Stimulated activated CD4-positive, alpha-beta T cell treated with anti-CD3 and anti-CD28 coated beads, TNF-alpha, amount 100 ng/mL, for 1 hour (primary cell): Measurements from ENCODE around the gene LYPD5.
A peak's percentile ranks its signal among the peaks of the same experiment; 100 is the strongest.
"Not testable (repeated sequence)": the region's sequence is repeated elsewhere in the genome, so short reads cannot be mapped to it uniquely, and the experiment has no call there.

Experiments used
- DNase-seq, 3 donors: peaks; one replicate each; pipeline ENCODE4 v3.0.0-alpha.2; 2020; ENCODE audit warnings: low read depth in 3 of 3, low spot score in 1 of 3

LYPD5 gene

DNA sequence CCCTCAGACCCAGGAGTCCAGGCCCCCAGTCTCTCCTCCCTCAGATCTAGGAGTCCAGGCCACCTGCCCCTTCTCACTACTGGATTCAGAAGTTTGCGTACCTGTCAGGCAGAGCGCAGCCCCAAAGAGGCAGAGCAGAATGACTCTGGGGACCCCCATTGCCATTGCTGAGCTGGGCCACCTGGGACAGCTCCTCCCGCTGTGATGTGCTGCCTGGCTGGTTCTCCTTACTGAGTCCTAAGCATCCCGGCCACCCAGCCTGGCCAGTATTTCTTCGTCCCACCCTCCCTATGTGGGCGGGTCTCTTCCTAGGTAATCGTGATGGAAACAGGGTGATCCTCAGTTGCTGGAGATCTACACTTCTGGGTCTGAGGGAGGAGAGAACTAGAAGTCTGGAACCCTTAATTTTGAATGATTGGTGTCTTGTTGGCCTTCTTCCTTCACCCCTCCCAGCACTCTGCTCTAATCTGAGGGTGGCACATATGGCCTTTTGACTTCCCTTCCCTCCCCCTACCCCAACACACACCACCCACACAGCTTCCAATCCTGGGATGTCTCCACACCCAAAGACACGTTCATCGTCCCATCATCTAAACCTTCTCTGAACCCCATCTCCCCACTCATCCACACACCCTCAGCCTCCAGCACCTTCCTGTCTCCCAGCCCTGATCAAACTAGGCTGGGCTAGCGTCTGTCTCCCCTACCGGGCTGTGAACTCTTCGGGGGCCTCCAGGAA lies at the start of gene LYPD5:
Gene LYPD5 (minus strand): TSS at position 232 of the 736 bp plus-strand sequence. CDS start 67 bp downstream, at position 165.
- no peak for DNase-seq

- DNase-seq = no peak
These were observed 46.6 kb upstream of the LYPD5 start for GRCh38 chr19:43848821-43849220.

GRCh38 chr19:43847884-43848283 lies 45.6 kb upstream of the LYPD5 start:
- DNase-seq = no peak

DNA sequence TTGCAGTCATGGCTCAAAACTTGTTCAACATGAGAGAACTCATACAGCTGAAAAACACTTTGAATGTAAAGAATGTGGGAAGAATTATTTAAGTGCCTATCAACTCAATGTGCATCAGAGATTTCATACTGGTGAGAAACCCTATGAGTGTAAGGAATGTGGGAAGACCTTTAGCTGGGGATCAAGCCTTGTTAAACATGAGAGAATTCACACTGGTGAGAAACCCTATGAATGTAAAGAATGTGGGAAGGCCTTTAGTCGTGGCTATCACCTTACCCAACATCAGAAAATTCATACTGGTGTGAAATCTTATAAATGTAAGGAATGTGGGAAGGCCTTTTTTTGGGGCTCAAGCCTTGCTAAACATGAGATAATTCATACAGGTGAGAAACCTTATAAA lies 45.0 kb upstream of the LYPD5 start:
- no peak for DNase-seq

GRCh38 chr19:43842007-43842406 lies 39.8 kb upstream of the LYPD5 start:
- no peak for DNase-seq

GRCh38 chr19:43839139-43839538 lies 36.9 kb upstream of the LYPD5 start:
- no peak for DNase-seq

GRCh38 chr19:43826787-43827754 lies 24.8 kb upstream of the LYPD5 start, which contains the start of gene ZNF283:
ZNF283 (plus strand) TSS chr19:43827321; CDS start chr19:43833505, 6,184 bp downstream.
- DNase-seq = peak; percentile 45 to 71 (median 62)

DNA sequence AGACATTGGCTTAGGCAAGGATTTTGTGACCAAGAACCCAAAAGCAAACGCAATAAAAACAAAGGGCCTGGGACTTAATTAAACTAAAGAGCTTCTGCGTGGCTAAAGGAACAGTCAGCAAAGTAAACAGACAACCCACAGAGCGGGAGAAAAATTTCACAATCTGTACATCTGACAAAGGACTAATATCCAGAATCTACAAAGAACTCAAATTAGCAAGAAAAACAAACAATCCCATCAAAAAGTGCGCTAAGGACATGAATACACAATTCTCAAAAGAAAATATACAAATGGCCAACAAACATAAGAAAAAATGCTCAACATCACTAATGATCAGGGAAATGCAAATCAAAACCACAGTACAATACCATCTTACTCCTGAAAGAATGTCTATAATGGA lies 22.3 kb upstream of the LYPD5 start:
- DNase-seq = not testable (repeated sequence)

DNA sequence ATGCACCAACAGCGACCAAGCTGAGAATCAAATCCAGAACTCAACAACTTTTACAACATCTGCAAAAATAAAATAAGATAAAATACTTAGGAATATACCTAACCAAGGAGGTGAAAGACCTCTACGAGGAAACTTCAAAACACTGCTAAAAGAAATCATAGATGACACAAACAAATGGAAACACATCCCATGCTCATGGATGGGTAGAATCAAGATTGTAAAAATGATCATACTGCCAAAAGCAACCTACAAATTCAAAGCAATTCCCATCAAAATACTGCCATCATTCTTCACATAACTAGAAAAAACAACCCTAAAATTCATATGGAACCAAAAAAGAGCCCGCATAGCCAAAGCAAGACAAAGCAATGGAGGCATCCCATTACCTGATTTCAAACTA lies 21.6 kb upstream of the LYPD5 start:
- not testable (repeated sequence) for DNase-seq

GRCh38 chr19:43820884-43821215 lies 18.6 kb upstream of the LYPD5 start:
- no peak for DNase-seq

- DNase-seq = peak in 1 of 3 donors; percentile 7
These were observed 18.0 kb upstream of the LYPD5 start for GRCh38 chr19:43820098-43820883.

GRCh38 chr19:43818500-43818899 lies 16.3 kb upstream of the LYPD5 start:
- no peak for DNase-seq

- DNase-seq = not testable (repeated sequence)
These were observed 15.2 kb upstream of the LYPD5 start for GRCh38 chr19:43817454-43817853.

DNA sequence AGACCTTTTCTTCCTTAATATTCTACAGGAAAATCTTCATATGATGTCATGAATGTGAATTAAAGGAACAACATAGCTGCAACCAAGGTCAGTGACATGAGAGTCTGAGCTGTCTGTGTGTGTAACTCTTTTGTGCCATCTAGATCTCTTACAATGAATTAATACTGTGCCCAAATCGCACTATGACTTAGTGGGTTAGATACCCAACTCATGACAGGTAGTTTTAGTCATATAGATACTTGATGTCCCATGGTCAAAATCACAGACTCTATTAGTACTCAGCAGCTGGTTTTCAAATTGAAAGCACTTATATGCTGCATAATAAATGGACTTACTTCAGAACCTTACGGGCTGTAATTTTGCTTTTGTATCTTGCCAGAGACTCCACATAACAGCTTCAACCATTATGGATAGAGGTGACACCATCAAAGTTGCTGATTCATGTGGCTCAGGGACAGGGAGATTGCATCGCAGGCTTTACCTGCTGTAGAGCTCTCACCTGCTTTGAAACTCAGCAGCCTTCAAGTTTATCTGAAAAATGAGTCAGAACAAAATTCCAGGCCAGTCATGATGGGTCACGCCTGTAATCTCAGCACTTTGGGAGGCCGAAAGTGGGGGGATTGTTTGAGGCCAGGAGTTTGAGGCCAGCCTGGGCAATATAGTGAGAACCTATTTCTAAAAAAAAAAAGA lies 12.6 kb upstream of the LYPD5 start:
- no peak for DNase-seq

DNA sequence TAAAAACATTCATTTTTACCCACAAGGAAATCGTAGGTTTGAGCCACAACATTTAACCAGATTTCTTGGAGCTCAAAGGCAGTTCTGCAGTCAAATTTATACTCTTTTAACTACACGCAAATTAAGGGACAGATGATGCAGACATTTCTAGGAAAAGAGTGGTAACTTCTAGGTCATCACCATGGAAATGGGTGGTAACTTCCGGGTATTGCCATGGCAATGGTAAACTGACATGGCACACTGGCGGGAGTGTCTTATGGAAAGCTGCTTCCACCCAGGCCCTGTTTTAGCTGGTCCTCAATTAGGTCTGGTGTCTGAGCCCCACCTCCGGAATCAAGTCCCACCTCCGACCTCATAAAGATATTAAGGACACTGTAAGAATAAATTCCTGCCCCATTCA lies 10.4 kb upstream of the LYPD5 start:
- no peak for DNase-seq

GRCh38 chr19:43812259-43812658 lies 10.0 kb upstream of the LYPD5 start:
- DNase-seq = no peak

GRCh38 chr19:43811837-43812236 lies 9.6 kb upstream of the LYPD5 start:
- no peak for DNase-seq

DNA sequence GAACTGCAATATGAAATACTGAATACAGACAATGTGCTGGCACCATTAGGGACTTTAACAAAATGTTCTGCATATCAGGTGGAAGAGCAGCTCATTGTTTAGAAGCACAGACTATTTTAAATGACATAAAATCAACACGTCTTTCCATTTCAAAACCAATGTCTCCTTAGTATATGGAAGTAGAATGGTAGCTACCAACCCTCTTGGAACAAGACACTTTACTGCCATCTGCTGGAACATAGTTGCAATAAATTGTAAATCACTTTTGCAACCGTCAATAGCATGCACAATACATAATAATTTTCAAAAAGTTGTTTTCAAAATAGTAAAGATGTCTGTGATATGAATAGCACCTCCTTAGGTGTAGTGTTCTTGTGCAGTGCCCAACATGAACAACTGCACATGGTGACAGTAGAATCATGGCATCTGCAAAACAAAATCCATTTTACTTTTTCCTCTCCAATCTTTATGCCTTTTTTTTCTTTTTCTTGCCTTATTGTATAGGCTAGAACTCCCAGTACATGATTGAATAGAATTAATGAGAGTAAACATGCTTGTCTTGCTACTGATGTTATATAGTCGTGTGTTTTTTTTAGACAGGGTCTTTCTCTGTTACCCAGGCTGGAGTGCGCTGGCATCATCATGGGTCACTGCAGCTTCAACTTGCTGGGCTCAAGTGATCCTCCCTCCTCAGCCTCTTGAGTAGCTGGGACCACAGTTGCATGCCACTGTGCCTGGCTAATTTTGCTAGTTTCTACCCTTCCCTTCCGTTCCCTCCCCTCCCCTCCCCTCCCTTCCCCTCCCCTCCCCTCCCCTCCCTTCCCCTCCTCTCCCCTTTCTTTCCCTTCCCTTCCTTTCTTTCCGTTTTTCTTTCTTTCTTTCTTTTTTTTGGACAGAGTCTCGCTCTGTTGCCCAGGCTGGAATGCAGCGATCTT lies 7.8 kb upstream of the LYPD5 start:
- DNase-seq = no peak

- no peak for DNase-seq
These were observed 5.4 kb upstream of the LYPD5 start for GRCh38 chr19:43807651-43808050.

GRCh38 chr19:43806848-43807247 lies 4.6 kb upstream of the LYPD5 start:
- DNase-seq = no peak
